ENCODE data around the gene SLK.

The SLK gene

GRCh38 chr10:103966671-103967447 is at the start of gene SLK:
Gene SLK (plus strand): TSS chr10:103967140. CDS start chr10:103967746, 606 bp downstream.
- peak; percentile 53 for DNase-seq

- DNase-seq = no peak
Observed at GRCh38 chr10:103917302-103918052, 49.5 kb upstream of the SLK start.

- peak; percentile 81 for DNase-seq
Observed at GRCh38 chr10:103918053-103918846, 48.7 kb upstream of the SLK start, which contains the start of gene STN1. Gene STN1 (minus strand): TSS chr10:103918184. CDS start chr10:103917594, 590 bp downstream.

GRCh38 chr10:103919648-103920025 is 47.3 kb upstream of the SLK start:
- DNase-seq = no peak

- DNase-seq = no peak
Observed at GRCh38 chr10:103921248-103921647, 45.7 kb upstream of the SLK start.

- no peak for DNase-seq
Observed at GRCh38 chr10:103921750-103922195, 45.2 kb upstream of the SLK start.

- no peak for DNase-seq
Observed at GRCh38 chr10:103922659-103923058, 44.3 kb upstream of the SLK start.

- no peak for DNase-seq
Observed at GRCh38 chr10:103923502-103923901, 43.4 kb upstream of the SLK start.

GRCh38 chr10:103925591-103925990 is 41.3 kb upstream of the SLK start:
- no peak for DNase-seq

GRCh38 chr10:103926722-103927319 is 40.1 kb upstream of the SLK start:
- DNase-seq = no peak

- no peak for DNase-seq
Observed at GRCh38 chr10:103928784-103929183, 38.2 kb upstream of the SLK start.

GRCh38 chr10:103929381-103929921 is 37.5 kb upstream of the SLK start:
- no peak for DNase-seq

GRCh38 chr10:103930449-103930848 is 36.5 kb upstream of the SLK start:
- no peak for DNase-seq

- no peak for DNase-seq
Observed at GRCh38 chr10:103930881-103931280, 36.1 kb upstream of the SLK start.

GRCh38 chr10:103931603-103932002 is 35.3 kb upstream of the SLK start:
- no peak for DNase-seq

- no peak for DNase-seq
Observed at GRCh38 chr10:103932271-103932670, 34.7 kb upstream of the SLK start.

GRCh38 chr10:103932971-103933370 is 34.0 kb upstream of the SLK start:
- no peak for DNase-seq

GRCh38 chr10:103933557-103934121 is 33.3 kb upstream of the SLK start:
- no peak for DNase-seq

GRCh38 chr10:103934308-103934707 is 32.6 kb upstream of the SLK start:
- DNase-seq = no peak

GRCh38 chr10:103936022-103936421 is 30.9 kb upstream of the SLK start:
- no peak for DNase-seq

- DNase-seq = no peak
Observed at GRCh38 chr10:103939522-103939921, 27.4 kb upstream of the SLK start.

GRCh38 chr10:103941801-103942200 is 25.1 kb upstream of the SLK start:
- no peak for DNase-seq
